SIG-M5 (cell line): Measurements from ENCODE around the gene OR10H4.
"Not testable (repeated sequence)": the region's sequence is repeated elsewhere in the genome, so short reads cannot be mapped to it uniquely, and the experiment has no call there.

ENCODE experiments used
- DNase-seq: peaks from one replicate; lab custom pipeline; 2025; lab: John Stamatoyannopoulos, UW

Gene OR10H4

GRCh38 chr19:15948223-15949058 lies at the start of gene OR10H4:
Gene OR10H4, plus strand, starts transcription at chr19:15949008. Its CDS starts 0 bp downstream, at chr19:15949008.
- no peak for DNase-seq

- not testable (repeated sequence) for DNase-seq
Observed at GRCh38 chr19:15899561-15899960, 49.2 kb upstream of the OR10H4 start.

GRCh38 chr19:15900032-15900431 lies 48.8 kb upstream of the OR10H4 start:
- not testable (repeated sequence) for DNase-seq

- no peak for DNase-seq
Observed at GRCh38 chr19:15900504-15900903, 48.3 kb upstream of the OR10H4 start.

GRCh38 chr19:15902254-15902653 lies 46.6 kb upstream of the OR10H4 start:
- DNase-seq = no peak

- DNase-seq = not testable (repeated sequence)
Observed at GRCh38 chr19:15902898-15903297, 45.9 kb upstream of the OR10H4 start.

- no peak for DNase-seq
Observed at GRCh38 chr19:15905026-15905425, 43.8 kb upstream of the OR10H4 start.

GRCh38 chr19:15911599-15912235 lies 37.1 kb upstream of the OR10H4 start:
- DNase-seq = no peak

GRCh38 chr19:15913384-15913783 lies 35.4 kb upstream of the OR10H4 start:
- DNase-seq = no peak

- no peak for DNase-seq
Observed at GRCh38 chr19:15913830-15914229, 35.0 kb upstream of the OR10H4 start.

- DNase-seq = no peak
Observed at GRCh38 chr19:15915109-15915508, 33.7 kb upstream of the OR10H4 start.

- no peak for DNase-seq
Observed at GRCh38 chr19:15919243-15919642, 29.6 kb upstream of the OR10H4 start.

- DNase-seq = no peak
Observed at GRCh38 chr19:15922021-15922420, 26.8 kb upstream of the OR10H4 start.

GRCh38 chr19:15923702-15924101 lies 25.1 kb upstream of the OR10H4 start:
- DNase-seq = no peak

GRCh38 chr19:15926484-15926883 lies 22.3 kb upstream of the OR10H4 start:
- no peak for DNase-seq

- DNase-seq = no peak
Observed at GRCh38 chr19:15928321-15928720, 20.5 kb upstream of the OR10H4 start.

- not testable (repeated sequence) for DNase-seq
Observed at GRCh38 chr19:15933761-15934331, 15.0 kb upstream of the OR10H4 start.

- no peak for DNase-seq
Observed at GRCh38 chr19:15934332-15935078, 14.3 kb upstream of the OR10H4 start, which contains the start of gene CYP4F11. Gene CYP4F11, minus strand, starts transcription at chr19:15934529. Its CDS starts 121 bp downstream, at chr19:15934408.

GRCh38 chr19:15935167-15935702 lies 13.6 kb upstream of the OR10H4 start:
- DNase-seq = no peak

- DNase-seq = no peak
Observed at GRCh38 chr19:15936173-15936572, 12.6 kb upstream of the OR10H4 start.

GRCh38 chr19:15936950-15937349 lies 11.9 kb upstream of the OR10H4 start:
- no peak for DNase-seq

- DNase-seq = no peak
Observed at GRCh38 chr19:15937771-15938170, 11.0 kb upstream of the OR10H4 start.
